Measurements from ENCODE around the gene SH3RF3. TPM values are rescaled to one million over a fixed set of nuclear protein-coding genes. Genes with fewer than 3 reads are reported as not detected.

The SH3RF3 gene
- total and polyA plus RNA-seq, 4 donors: 2.9 to 9.7 (median 8.6) TPM

DNA sequence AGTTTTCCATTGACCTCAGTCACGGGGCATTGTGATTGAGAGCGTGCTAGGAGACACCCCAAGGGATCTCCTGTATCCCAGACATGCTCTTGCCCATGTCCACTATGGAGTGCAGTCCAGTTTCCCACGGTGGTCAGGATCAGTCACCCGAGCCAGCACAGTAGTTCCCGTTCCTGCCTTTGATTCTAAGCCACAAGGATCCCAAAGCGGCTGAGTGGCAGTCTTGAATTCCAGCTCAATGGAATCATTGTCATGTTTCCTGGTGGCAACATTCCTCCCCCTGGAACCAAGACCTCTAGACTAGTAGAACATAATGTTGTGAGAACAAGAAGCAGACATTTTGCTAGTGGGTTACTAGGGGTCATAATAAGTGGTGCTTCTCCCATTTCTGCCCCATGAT, 330.5 kb downstream of the SH3RF3 start:
- no peak overlapping the region for H3K4me3 ChIP-seq
- peaks cover 0 to 9% (median 2%) of the 10 kb centered on the region in 4 donors for H3K36me3 ChIP-seq (ENCODE audit: control insufficient read depth in 4 of 4, insufficient read depth in 4 of 4, low read length in 4 of 4)
- H3K9me3 ChIP-seq (ENCODE audit: control insufficient read depth in 4 of 4, insufficient read depth in 3 of 4, low read length in 3 of 4): no peaks in the 10 kb centered on the region
- TF ChIP-seq, protein P1, sequence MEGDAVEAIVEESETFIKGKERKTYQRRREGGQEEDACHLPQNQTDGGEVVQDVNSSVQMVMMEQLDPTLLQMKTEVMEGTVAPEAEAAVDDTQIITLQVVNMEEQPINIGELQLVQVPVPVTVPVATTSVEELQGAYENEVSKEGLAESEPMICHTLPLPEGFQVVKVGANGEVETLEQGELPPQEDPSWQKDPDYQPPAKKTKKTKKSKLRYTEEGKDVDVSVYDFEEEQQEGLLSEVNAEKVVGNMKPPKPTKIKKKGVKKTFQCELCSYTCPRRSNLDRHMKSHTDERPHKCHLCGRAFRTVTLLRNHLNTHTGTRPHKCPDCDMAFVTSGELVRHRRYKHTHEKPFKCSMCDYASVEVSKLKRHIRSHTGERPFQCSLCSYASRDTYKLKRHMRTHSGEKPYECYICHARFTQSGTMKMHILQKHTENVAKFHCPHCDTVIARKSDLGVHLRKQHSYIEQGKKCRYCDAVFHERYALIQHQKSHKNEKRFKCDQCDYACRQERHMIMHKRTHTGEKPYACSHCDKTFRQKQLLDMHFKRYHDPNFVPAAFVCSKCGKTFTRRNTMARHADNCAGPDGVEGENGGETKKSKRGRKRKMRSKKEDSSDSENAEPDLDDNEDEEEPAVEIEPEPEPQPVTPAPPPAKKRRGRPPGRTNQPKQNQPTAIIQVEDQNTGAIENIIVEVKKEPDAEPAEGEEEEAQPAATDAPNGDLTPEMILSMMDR (IDR thresholded peaks at IDR 0.05; ENCODE audit: control extremely low read depth, extremely low read depth): no peak
- no peak overlapping the region for H3K27ac ChIP-seq (ENCODE audit: low read depth in 1 of 2, low read length in 1 of 2)
- H3K4me1 ChIP-seq (ENCODE audit: control insufficient read depth in 5 of 5, insufficient read depth in 5 of 5, low read length in 5 of 5): peaks cover 0 to 2% (median 0%) of the 10 kb centered on the region in 5 donors
- DNase-seq (peak in 1 of 3 donors; percentile 9), ATAC-seq (ENCODE audit: insufficient read depth, low FRiP score) (no peak)
- no peak overlapping the region for H3K9ac ChIP-seq (ENCODE audit: insufficient read depth in 1 of 2, low read length in 2 of 2)
- 85 to 88% methylated on average over 6 of the region's 6 CpGs for WGBS, 2 donors
- no peaks in the 10 kb centered on the region for H3K27me3 ChIP-seq (ENCODE audit: control insufficient read depth in 3 of 3, insufficient read depth in 3 of 3, low read length in 2 of 3)

DNA sequence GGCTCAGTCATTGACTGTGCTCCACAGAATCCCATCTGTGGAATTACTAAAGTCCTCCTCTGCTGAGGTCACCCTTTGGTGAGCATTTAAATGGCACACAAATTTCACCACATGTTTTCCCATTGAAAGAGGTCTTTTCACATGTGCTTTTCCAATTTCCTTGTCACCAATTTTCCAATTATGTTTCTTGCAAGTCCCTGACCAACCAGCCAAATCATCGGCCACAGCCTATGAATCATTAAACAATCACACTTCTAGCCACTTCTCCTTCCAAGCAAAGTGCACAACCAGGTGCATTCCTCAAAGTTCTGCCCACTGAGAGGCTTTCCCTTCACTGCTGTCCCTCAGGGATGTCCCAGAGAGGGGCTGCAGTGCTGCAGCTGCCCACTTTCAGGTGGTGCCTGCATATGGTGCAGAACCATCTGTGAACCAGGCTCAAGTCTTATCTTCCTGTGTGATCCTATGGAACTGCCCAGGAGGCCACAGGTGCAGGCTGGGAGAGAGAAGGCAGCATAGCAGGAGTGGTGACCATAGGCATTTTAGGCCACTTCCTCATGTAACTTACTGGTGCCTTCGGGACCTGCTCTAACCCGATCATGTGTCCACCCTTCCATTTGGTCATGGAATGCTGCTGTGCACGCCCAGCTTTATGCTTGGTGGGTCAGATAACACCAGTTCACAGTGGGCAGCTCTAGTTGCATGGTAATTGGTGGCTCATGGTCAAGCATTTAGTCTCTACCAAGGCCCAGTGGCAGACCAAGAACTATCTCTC, 331.7 kb downstream of the SH3RF3 start:
- 89 to 96% methylated on average over 4 of the region's 4 CpGs for WGBS, 2 donors
- Histone ChIP-seq H3K9ac (ENCODE audit: insufficient read depth in 1 of 2, low read length in 2 of 2) (no peak overlapping the region), H3K36me3 (ENCODE audit: control insufficient read depth in 4 of 4, insufficient read depth in 4 of 4, low read length in 4 of 4) (peaks cover 0 to 7% (median 2%) of the 10 kb centered on the region in 4 donors), H3K4me1 (ENCODE audit: control insufficient read depth in 5 of 5, insufficient read depth in 5 of 5, low read length in 5 of 5) (peaks cover 0 to 2% (median 0%) of the 10 kb centered on the region in 5 donors), H3K9me3 (ENCODE audit: control insufficient read depth in 4 of 4, insufficient read depth in 3 of 4, low read length in 3 of 4) (no peaks in the 10 kb centered on the region), H3K27me3 (ENCODE audit: control insufficient read depth in 3 of 3, insufficient read depth in 3 of 3, low read length in 2 of 3) (no peaks in the 10 kb centered on the region), H3K27ac (ENCODE audit: low read depth in 1 of 2, low read length in 1 of 2) (peak overlapping the region in 1 of 2 donors; percentile 15), H3K4me3 (no peak overlapping the region)
- TF ChIP-seq, protein P1 (IDR thresholded peaks at IDR 0.05; ENCODE audit: control extremely low read depth, extremely low read depth): no peak
- DNase-seq (no peak), ATAC-seq (ENCODE audit: insufficient read depth, low FRiP score) (no peak)

DNA sequence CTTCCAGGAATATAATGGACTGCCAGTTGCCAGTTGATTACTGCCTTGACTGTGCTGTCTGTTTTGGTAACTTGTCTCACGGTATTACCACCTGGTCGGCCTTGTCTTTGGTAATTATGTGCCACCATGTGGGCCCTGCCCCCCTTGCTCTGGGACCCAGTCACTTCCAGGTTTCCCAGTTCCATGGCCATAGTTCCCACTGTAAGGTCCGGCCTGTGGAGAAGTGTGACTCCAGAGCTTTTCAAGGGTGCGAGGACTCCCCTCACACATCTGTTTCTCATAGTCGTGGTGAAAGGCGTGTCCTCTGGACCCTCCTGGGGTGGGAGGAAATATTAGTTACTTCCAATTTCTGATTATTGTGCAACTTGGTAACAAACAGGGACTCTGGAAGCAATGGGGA, 334.2 kb downstream of the SH3RF3 start:
- Histone ChIP-seq H3K4me1 (ENCODE audit: control insufficient read depth in 5 of 5, insufficient read depth in 5 of 5, low read length in 5 of 5) (peaks cover 0 to 6% (median 0%) of the 10 kb centered on the region in 5 donors), H3K36me3 (ENCODE audit: control insufficient read depth in 4 of 4, insufficient read depth in 4 of 4, low read length in 4 of 4) (peaks cover 0 to 7% (median 2%) of the 10 kb centered on the region in 4 donors), H3K4me3 (no peak overlapping the region), H3K9ac (ENCODE audit: insufficient read depth in 1 of 2, low read length in 2 of 2) (no peak overlapping the region), H3K27ac (ENCODE audit: low read depth in 1 of 2, low read length in 1 of 2) (no peak overlapping the region), H3K27me3 (ENCODE audit: control insufficient read depth in 3 of 3, insufficient read depth in 3 of 3, low read length in 2 of 3) (no peaks in the 10 kb centered on the region), H3K9me3 (ENCODE audit: control insufficient read depth in 4 of 4, insufficient read depth in 3 of 4, low read length in 3 of 4) (no peaks in the 10 kb centered on the region)
- ATAC-seq (ENCODE audit: insufficient read depth, low FRiP score): no peak
- 72 to 83% methylated on average over 6 of the region's 6 CpGs for WGBS, 2 donors
- TF ChIP-seq, protein P1 (IDR thresholded peaks at IDR 0.05; ENCODE audit: control extremely low read depth, extremely low read depth): no peak
- peak in 1 of 3 donors; percentile 3 for DNase-seq

Measured in lung (tissue), 12 donors.